ENCODE results near the gene PPP2R3A. TPM values are rescaled to one million over a fixed set of nuclear protein-coding genes. Genes with fewer than 3 reads are reported as not detected.

Gene PPP2R3A
- total RNA-seq, 2 donors from 2014 or later, result 9.0 to 25.9 TPM

- TF ChIP-seq POLR2A (IDR thresholded peaks at IDR 0.05) (no peak), CTCF (IDR thresholded peaks at IDR 0.05) (no peak), POLR2AphosphoS5 (IDR thresholded peaks at IDR 0.05) (no peak)
- intact Hi-C loops (cut with DNase I), result loop anchor here (10.0 kb wide), 1 partner anchor 1047 kb away; no protein-coding TSS in a partner anchor
- 96% methylated on average over 4 of the region's 4 CpGs for WGBS
- no peak overlapping the region for H3K4me3 ChIP-seq
- no peak for DNase-seq (ENCODE audit: low spot score)
- H3K9me3 ChIP-seq, result no peaks in the 10 kb centered on the region
- H3K27ac ChIP-seq, result no peak overlapping the region
- no peaks in the 10 kb centered on the region for H3K36me3 ChIP-seq
- no peaks in the 10 kb centered on the region for H3K4me1 ChIP-seq (replicated peaks)
- H3K27me3 ChIP-seq (replicated peaks; ENCODE audit: insufficient read depth), result no peaks in the 10 kb centered on the region
These were observed 2.3 kb downstream of the PPP2R3A start for GRCh38 chr3:135967867-135968266.

GRCh38 chr3:135970506-135971116 lies 5.1 kb downstream of the PPP2R3A start:
- H3K27me3 ChIP-seq (replicated peaks; ENCODE audit: insufficient read depth), result no peaks in the 10 kb centered on the region
- no peak for DNase-seq (ENCODE audit: low spot score)
- no peaks in the 10 kb centered on the region for H3K9me3 ChIP-seq
- H3K4me3 ChIP-seq, result no peak overlapping the region
- TF ChIP-seq POLR2A (IDR thresholded peaks at IDR 0.05), result no peak
- no peaks in the 10 kb centered on the region for H3K36me3 ChIP-seq
- intact Hi-C loops (cut with DNase I), result no loop called here
- no peaks in the 10 kb centered on the region for H3K4me1 ChIP-seq (replicated peaks)
- H3K27ac ChIP-seq, result no peak overlapping the region
- WGBS, result 76% methylated on average over 1 of the region's 1 CpG

- no peak for TF ChIP-seq POLR2AphosphoS5 (IDR thresholded peaks at IDR 0.05)
- no peak for TF ChIP-seq POLR2A (IDR thresholded peaks at IDR 0.05)
- no peak for TF ChIP-seq CTCF (IDR thresholded peaks at IDR 0.05)
- no peak overlapping the region for H3K27ac ChIP-seq
These were observed 8.3 kb downstream of the PPP2R3A start for GRCh38 chr3:135973841-135974240.

GRCh38 chr3:135975053-135975452 lies 9.5 kb downstream of the PPP2R3A start:
- no peak for DNase-seq (ENCODE audit: low spot score)
- Histone ChIP-seq H3K27ac (no peak overlapping the region), H3K36me3 (no peaks in the 10 kb centered on the region), H3K4me3 (no peak overlapping the region), H3K4me1 (replicated peaks) (no peaks in the 10 kb centered on the region), H3K9me3 (no peaks in the 10 kb centered on the region), H3K27me3 (replicated peaks; ENCODE audit: insufficient read depth) (no peaks in the 10 kb centered on the region)
- TF ChIP-seq CTCF (IDR thresholded peaks at IDR 0.05), result no peak
- intact Hi-C loops (cut with DNase I), result no loop called here

More at GRCh38 chr3:135973841-135974240, 8.3 kb downstream of the PPP2R3A start:
- Histone ChIP-seq H3K4me1 (replicated peaks) (no peaks in the 10 kb centered on the region), H3K4me3 (no peak overlapping the region), H3K9me3 (no peaks in the 10 kb centered on the region), H3K27me3 (replicated peaks; ENCODE audit: insufficient read depth) (no peaks in the 10 kb centered on the region), H3K36me3 (no peaks in the 10 kb centered on the region)
- WGBS, result 89% methylated on average over 3 of the region's 3 CpGs
- no peak for DNase-seq (ENCODE audit: low spot score)
- intact Hi-C loops (cut with DNase I), result no loop called here

- H3K9me3 ChIP-seq, result no peaks in the 10 kb centered on the region
- no peak overlapping the region for H3K27ac ChIP-seq
- no peak for TF ChIP-seq CTCF (IDR thresholded peaks at IDR 0.05)
- no peak for TF ChIP-seq POLR2AphosphoS5 (IDR thresholded peaks at IDR 0.05)
- no peak for TF ChIP-seq POLR2A (IDR thresholded peaks at IDR 0.05)
- no peak for DNase-seq (ENCODE audit: low spot score)
- WGBS, result 87% methylated on average over 2 of the region's 2 CpGs
- intact Hi-C loops (cut with DNase I), result no loop called here
- no peaks in the 10 kb centered on the region for H3K27me3 ChIP-seq (replicated peaks; ENCODE audit: insufficient read depth)
- no peaks in the 10 kb centered on the region for H3K4me1 ChIP-seq (replicated peaks)
- H3K36me3 ChIP-seq, result no peaks in the 10 kb centered on the region
- H3K4me3 ChIP-seq, result no peak overlapping the region
These were observed 10.0 kb downstream of the PPP2R3A start for GRCh38 chr3:135975536-135975935.

Data from prostate gland (tissue), 2 donors.